WTC11 (cell line): ENCODE data around the gene SLC51B. TPM values are rescaled to one million over a fixed set of nuclear protein-coding genes. Genes with fewer than 3 reads are reported as not detected.

Experiments used
- ATAC-seq: fragments of 200-7000 bp; cut with Tn5 transposase; 2 replicates; pipeline ENCODE4 v1.10.0; 2021; ENCODE audit warnings: mild to moderate bottlenecking, moderate library complexity
- CTCF ChIA-PET: fragments of 300-600 bp; sonication (Branson Sonifier 250); formaldehyde crosslinking; loops from one replicate; lab custom pipeline; 2021; ENCODE audit warnings: antibody characterized with exemption; lab: Charles Lee
- POLR2A ChIA-PET: fragments of 350-600 bp; sonication (Branson Sonifier 250); formaldehyde crosslinking; loops from one replicate; lab custom pipeline; 2021; ENCODE audit warnings: antibody characterized with exemption; lab: Charles Lee
- DNase-seq: peaks from one replicate; pipeline ENCODE4 v3.0.0; 2021; ENCODE audit warnings: low spot score
- H3K27ac Mint-ChIP-seq: 2 replicates; pipeline ENCODE4 v1.8.0; 2021; ENCODE audit warnings: mixed read lengths
- H3K27me3 Mint-ChIP-seq: 2 replicates; pipeline ENCODE4 v1.8.0; 2021; ENCODE audit warnings: low read depth, mild to moderate bottlenecking, moderate library complexity, mixed read lengths
- H3K36me3 Mint-ChIP-seq: 2 replicates; pipeline ENCODE4 v1.8.0; 2021; ENCODE audit warnings: mixed read lengths
- H3K4me1 Mint-ChIP-seq: 2 replicates; pipeline ENCODE4 v1.8.0; 2022; ENCODE audit warnings: mixed read lengths
- H3K4me3 Mint-ChIP-seq: 2 replicates; pipeline ENCODE4 v1.8.0; 2021; ENCODE audit warnings: mild to moderate bottlenecking, moderate library complexity, mixed read lengths
- H3K9me3 Mint-ChIP-seq: 2 replicates; pipeline ENCODE4 v1.8.0; 2021; ENCODE audit warnings: mixed read lengths
- FOXJ3 ChIP-seq: sonication (generic); formaldehyde crosslinking; IDR thresholded peaks from 2 replicates; pipeline ENCODE4 v1.9.0; 2021; ENCODE audit warnings: missing genetic modification reagents, mild to moderate bottlenecking, borderline replicate concordance
- JAZF1 ChIP-seq: fragments of 250-450 bp; sonication (Bioruptor Pico); IDR thresholded peaks from 2 replicates; pipeline ENCODE4 v1.9.0; 2021; ENCODE audit warnings: moderate library complexity, mild to moderate bottlenecking, inconsistent platforms
- JUN ChIP-seq: sonication (generic); formaldehyde crosslinking; IDR thresholded peaks from 2 replicates; pipeline ENCODE4 v1.8.0; 2023; ENCODE audit warnings: mild to moderate bottlenecking, missing genetic modification reagents
- NFATC4 ChIP-seq: fragments of 250-450 bp; sonication (Bioruptor Pico); IDR thresholded peaks from 2 replicates; pipeline ENCODE4 v1.9.0; 2021; ENCODE audit warnings: mild to moderate bottlenecking
- SMAD3 ChIP-seq: sonication (generic); formaldehyde crosslinking; IDR thresholded peaks from 2 replicates; pipeline ENCODE4 v1.8.0; 2022; ENCODE audit warnings: missing genetic modification reagents, mild to moderate bottlenecking, borderline replicate concordance
- TCF7 ChIP-seq: sonication (generic); formaldehyde crosslinking; IDR thresholded peaks from 2 replicates; pipeline ENCODE4 v1.8.0; 2022; ENCODE audit warnings: mild to moderate bottlenecking, low read depth, missing genetic modification reagents, moderate library complexity
- TEAD1 ChIP-seq: sonication (generic); formaldehyde crosslinking; IDR thresholded peaks from 2 replicates; pipeline ENCODE4 v1.8.0; 2022; ENCODE audit warnings: mild to moderate bottlenecking, missing genetic modification reagents
- ZNF121 ChIP-seq: sonication (generic); formaldehyde crosslinking; IDR thresholded peaks from 2 replicates; pipeline ENCODE4 v1.8.0; 2023; ENCODE audit warnings: missing genetic modification reagents
- ZNF263 ChIP-seq: sonication (generic); formaldehyde crosslinking; IDR thresholded peaks from 2 replicates; pipeline ENCODE4 v1.8.1; 2022; ENCODE audit warnings: low read depth, mild to moderate bottlenecking, moderate library complexity, missing genetic modification reagents
- ZNF671 ChIP-seq: fragments of 250-450 bp; sonication (Bioruptor Pico); IDR thresholded peaks from 2 replicates; pipeline ENCODE4 v1.8.0; 2021; ENCODE audit warnings: mild to moderate bottlenecking
- total RNA-seq: library from RNA; stranded (reverse); gene quantifications from 3 replicates; pipeline ENCODE4 v1.2.3, GENCODE V29; 2021
- TF ChIP-seq, protein P1 (sequence below): sonication (generic); formaldehyde crosslinking; conservative IDR thresholded peaks from 2 replicates; pipeline ENCODE4 v1.8.1; 2023; ENCODE audit warnings: mild to moderate bottlenecking, low read depth, missing genetic modification reagents, moderate library complexity
- TF ChIP-seq, protein P2 (sequence below): sonication (generic); formaldehyde crosslinking; IDR thresholded peaks from 2 replicates; pipeline ENCODE4 v1.8.1; 2022; ENCODE audit warnings: low read depth, missing genetic modification reagents, borderline replicate concordance
- TF ChIP-seq, protein P3 (sequence below): fragments of 250-450 bp; sonication (Bioruptor Pico); IDR thresholded peaks from 2 replicates; pipeline ENCODE4 v1.9.0; 2021; ENCODE audit warnings: mild to moderate bottlenecking, borderline replicate concordance
- TF ChIP-seq, protein P4 (sequence below): sonication (generic); formaldehyde crosslinking; IDR thresholded peaks from 2 replicates; pipeline ENCODE4 v1.8.0; 2022; ENCODE audit warnings: missing genetic modification reagents
- TF ChIP-seq, protein P5 (sequence below): sonication (generic); formaldehyde crosslinking; IDR thresholded peaks from 2 replicates; pipeline ENCODE4 v1.8.0; 2023; ENCODE audit warnings: missing genetic modification reagents, mild to moderate bottlenecking, borderline replicate concordance
- TF ChIP-seq, protein P6 (sequence below): fragments of 250-450 bp; sonication (Bioruptor Pico); IDR thresholded peaks from 2 replicates; pipeline ENCODE4 v1.9.0; 2021; ENCODE audit warnings: mild to moderate bottlenecking

The SLC51B gene
- total RNA-seq, 1 experiment from 2014 or later: not detected

DNA sequence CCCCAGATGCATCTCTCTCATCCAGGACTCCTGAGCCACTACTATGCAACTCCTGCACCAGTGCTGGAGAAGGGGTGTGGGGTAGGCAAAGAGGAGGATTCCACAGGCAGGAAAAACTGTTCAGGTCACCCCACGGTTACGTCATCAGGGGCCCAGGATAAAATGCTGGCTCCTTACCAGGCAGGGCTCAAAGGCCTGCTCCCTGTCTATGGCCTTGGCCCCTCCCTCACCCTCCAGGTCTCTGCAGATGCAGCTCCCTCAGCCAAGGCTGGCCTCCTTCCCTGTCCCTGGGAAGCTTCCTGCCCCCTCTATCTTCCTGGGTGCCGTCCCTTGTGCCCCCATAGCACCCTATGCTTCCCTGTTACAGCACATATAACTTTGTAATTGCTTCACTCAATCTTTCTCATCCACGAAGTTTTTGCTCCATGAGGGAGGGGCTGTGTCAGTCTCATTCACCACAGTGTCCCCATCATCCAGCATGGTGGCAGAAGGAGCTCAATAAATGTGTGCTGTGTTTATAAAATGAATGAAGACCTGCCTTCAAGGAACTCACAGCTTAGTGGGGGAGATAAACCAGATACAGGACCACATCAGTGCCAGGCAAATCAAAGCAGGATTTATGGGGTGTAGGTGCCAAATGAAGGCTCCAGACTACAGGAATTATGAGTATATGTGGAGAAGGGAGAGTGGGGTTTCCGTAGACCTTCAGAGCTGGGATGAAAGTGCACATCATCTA, 50.0 kb downstream of the SLC51B start:
- Mint-ChIP-seq H3K4me1 (no peaks in the 10 kb centered on the region), H3K27ac (no peak overlapping the region), H3K9me3 (no peaks in the 10 kb centered on the region), H3K36me3 (no peaks in the 10 kb centered on the region), H3K27me3 (no peaks in the 10 kb centered on the region), H3K4me3 (no peak overlapping the region)
- TF ChIP-seq FOXJ3 (CRISPR knock-in tag) (no peak), SMAD3 (CRISPR knock-in tag) (no peak), TEAD1 (CRISPR knock-in tag) (no peak), JUN (no peak), ZNF263 (CRISPR knock-in tag) (no peak), JAZF1 (no peak), ZNF121 (no peak), TCF7 (CRISPR knock-in tag) (no peak), ZNF671 (CRISPR knock-in tag) (no peak), NFATC4 (no peak)
- TF ChIP-seq, protein P1, sequence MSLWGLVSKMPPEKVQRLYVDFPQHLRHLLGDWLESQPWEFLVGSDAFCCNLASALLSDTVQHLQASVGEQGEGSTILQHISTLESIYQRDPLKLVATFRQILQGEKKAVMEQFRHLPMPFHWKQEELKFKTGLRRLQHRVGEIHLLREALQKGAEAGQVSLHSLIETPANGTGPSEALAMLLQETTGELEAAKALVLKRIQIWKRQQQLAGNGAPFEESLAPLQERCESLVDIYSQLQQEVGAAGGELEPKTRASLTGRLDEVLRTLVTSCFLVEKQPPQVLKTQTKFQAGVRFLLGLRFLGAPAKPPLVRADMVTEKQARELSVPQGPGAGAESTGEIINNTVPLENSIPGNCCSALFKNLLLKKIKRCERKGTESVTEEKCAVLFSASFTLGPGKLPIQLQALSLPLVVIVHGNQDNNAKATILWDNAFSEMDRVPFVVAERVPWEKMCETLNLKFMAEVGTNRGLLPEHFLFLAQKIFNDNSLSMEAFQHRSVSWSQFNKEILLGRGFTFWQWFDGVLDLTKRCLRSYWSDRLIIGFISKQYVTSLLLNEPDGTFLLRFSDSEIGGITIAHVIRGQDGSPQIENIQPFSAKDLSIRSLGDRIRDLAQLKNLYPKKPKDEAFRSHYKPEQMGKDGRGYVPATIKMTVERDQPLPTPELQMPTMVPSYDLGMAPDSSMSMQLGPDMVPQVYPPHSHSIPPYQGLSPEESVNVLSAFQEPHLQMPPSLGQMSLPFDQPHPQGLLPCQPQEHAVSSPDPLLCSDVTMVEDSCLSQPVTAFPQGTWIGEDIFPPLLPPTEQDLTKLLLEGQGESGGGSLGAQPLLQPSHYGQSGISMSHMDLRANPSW (CRISPR knock-in tag): no peak
- TF ChIP-seq, protein P2, sequence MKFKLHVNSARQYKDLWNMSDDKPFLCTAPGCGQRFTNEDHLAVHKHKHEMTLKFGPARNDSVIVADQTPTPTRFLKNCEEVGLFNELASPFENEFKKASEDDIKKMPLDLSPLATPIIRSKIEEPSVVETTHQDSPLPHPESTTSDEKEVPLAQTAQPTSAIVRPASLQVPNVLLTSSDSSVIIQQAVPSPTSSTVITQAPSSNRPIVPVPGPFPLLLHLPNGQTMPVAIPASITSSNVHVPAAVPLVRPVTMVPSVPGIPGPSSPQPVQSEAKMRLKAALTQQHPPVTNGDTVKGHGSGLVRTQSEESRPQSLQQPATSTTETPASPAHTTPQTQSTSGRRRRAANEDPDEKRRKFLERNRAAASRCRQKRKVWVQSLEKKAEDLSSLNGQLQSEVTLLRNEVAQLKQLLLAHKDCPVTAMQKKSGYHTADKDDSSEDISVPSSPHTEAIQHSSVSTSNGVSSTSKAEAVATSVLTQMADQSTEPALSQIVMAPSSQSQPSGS (CRISPR knock-in tag): no peak
- TF ChIP-seq, protein P3, sequence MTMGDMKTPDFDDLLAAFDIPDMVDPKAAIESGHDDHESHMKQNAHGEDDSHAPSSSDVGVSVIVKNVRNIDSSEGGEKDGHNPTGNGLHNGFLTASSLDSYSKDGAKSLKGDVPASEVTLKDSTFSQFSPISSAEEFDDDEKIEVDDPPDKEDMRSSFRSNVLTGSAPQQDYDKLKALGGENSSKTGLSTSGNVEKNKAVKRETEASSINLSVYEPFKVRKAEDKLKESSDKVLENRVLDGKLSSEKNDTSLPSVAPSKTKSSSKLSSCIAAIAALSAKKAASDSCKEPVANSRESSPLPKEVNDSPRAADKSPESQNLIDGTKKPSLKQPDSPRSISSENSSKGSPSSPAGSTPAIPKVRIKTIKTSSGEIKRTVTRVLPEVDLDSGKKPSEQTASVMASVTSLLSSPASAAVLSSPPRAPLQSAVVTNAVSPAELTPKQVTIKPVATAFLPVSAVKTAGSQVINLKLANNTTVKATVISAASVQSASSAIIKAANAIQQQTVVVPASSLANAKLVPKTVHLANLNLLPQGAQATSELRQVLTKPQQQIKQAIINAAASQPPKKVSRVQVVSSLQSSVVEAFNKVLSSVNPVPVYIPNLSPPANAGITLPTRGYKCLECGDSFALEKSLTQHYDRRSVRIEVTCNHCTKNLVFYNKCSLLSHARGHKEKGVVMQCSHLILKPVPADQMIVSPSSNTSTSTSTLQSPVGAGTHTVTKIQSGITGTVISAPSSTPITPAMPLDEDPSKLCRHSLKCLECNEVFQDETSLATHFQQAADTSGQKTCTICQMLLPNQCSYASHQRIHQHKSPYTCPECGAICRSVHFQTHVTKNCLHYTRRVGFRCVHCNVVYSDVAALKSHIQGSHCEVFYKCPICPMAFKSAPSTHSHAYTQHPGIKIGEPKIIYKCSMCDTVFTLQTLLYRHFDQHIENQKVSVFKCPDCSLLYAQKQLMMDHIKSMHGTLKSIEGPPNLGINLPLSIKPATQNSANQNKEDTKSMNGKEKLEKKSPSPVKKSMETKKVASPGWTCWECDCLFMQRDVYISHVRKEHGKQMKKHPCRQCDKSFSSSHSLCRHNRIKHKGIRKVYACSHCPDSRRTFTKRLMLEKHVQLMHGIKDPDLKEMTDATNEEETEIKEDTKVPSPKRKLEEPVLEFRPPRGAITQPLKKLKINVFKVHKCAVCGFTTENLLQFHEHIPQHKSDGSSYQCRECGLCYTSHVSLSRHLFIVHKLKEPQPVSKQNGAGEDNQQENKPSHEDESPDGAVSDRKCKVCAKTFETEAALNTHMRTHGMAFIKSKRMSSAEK (CRISPR knock-in tag): no peak
- TF ChIP-seq, protein P4, sequence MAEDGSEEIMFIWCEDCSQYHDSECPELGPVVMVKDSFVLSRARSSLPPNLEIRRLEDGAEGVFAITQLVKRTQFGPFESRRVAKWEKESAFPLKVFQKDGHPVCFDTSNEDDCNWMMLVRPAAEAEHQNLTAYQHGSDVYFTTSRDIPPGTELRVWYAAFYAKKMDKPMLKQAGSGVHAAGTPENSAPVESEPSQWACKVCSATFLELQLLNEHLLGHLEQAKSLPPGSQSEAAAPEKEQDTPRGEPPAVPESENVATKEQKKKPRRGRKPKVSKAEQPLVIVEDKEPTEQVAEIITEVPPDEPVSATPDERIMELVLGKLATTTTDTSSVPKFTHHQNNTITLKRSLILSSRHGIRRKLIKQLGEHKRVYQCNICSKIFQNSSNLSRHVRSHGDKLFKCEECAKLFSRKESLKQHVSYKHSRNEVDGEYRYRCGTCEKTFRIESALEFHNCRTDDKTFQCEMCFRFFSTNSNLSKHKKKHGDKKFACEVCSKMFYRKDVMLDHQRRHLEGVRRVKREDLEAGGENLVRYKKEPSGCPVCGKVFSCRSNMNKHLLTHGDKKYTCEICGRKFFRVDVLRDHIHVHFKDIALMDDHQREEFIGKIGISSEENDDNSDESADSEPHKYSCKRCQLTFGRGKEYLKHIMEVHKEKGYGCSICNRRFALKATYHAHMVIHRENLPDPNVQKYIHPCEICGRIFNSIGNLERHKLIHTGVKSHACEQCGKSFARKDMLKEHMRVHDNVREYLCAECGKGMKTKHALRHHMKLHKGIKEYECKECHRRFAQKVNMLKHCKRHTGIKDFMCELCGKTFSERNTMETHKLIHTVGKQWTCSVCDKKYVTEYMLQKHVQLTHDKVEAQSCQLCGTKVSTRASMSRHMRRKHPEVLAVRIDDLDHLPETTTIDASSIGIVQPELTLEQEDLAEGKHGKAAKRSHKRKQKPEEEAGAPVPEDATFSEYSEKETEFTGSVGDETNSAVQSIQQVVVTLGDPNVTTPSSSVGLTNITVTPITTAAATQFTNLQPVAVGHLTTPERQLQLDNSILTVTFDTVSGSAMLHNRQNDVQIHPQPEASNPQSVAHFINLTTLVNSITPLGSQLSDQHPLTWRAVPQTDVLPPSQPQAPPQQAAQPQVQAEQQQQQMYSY (CRISPR knock-in tag): no peak
- TF ChIP-seq, protein P5, sequence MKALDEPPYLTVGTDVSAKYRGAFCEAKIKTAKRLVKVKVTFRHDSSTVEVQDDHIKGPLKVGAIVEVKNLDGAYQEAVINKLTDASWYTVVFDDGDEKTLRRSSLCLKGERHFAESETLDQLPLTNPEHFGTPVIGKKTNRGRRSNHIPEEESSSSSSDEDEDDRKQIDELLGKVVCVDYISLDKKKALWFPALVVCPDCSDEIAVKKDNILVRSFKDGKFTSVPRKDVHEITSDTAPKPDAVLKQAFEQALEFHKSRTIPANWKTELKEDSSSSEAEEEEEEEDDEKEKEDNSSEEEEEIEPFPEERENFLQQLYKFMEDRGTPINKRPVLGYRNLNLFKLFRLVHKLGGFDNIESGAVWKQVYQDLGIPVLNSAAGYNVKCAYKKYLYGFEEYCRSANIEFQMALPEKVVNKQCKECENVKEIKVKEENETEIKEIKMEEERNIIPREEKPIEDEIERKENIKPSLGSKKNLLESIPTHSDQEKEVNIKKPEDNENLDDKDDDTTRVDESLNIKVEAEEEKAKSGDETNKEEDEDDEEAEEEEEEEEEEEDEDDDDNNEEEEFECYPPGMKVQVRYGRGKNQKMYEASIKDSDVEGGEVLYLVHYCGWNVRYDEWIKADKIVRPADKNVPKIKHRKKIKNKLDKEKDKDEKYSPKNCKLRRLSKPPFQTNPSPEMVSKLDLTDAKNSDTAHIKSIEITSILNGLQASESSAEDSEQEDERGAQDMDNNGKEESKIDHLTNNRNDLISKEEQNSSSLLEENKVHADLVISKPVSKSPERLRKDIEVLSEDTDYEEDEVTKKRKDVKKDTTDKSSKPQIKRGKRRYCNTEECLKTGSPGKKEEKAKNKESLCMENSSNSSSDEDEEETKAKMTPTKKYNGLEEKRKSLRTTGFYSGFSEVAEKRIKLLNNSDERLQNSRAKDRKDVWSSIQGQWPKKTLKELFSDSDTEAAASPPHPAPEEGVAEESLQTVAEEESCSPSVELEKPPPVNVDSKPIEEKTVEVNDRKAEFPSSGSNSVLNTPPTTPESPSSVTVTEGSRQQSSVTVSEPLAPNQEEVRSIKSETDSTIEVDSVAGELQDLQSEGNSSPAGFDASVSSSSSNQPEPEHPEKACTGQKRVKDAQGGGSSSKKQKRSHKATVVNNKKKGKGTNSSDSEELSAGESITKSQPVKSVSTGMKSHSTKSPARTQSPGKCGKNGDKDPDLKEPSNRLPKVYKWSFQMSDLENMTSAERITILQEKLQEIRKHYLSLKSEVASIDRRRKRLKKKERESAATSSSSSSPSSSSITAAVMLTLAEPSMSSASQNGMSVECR: no peak
- TF ChIP-seq, protein P6, sequence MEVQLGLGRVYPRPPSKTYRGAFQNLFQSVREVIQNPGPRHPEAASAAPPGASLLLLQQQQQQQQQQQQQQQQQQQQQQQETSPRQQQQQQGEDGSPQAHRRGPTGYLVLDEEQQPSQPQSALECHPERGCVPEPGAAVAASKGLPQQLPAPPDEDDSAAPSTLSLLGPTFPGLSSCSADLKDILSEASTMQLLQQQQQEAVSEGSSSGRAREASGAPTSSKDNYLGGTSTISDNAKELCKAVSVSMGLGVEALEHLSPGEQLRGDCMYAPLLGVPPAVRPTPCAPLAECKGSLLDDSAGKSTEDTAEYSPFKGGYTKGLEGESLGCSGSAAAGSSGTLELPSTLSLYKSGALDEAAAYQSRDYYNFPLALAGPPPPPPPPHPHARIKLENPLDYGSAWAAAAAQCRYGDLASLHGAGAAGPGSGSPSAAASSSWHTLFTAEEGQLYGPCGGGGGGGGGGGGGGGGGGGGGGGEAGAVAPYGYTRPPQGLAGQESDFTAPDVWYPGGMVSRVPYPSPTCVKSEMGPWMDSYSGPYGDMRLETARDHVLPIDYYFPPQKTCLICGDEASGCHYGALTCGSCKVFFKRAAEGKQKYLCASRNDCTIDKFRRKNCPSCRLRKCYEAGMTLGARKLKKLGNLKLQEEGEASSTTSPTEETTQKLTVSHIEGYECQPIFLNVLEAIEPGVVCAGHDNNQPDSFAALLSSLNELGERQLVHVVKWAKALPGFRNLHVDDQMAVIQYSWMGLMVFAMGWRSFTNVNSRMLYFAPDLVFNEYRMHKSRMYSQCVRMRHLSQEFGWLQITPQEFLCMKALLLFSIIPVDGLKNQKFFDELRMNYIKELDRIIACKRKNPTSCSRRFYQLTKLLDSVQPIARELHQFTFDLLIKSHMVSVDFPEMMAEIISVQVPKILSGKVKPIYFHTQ (CRISPR knock-in tag): no peak
- ATAC-seq (no peak), DNase-seq (no peak)
- ChIA-PET CTCF (interaction anchor here (1.0 to 2.1 kb wide), 4 partner anchors 9 to 176 kb away, joined by 3 to 5 read pairs (median 4); no protein-coding TSS in a partner anchor), POLR2A (no interaction called here)
